K562 (cell line): ENCODE measurements around the gene CNTD1. TPM values are rescaled to one million over a fixed set of nuclear protein-coding genes. Genes with fewer than 3 reads are reported as not detected.

ENCODE experiments used
- ATAC-seq: fragments of 200-7000 bp; cut with Tn5 transposase; 3 replicates; pipeline ENCODE4 v1.9.1; 2020; ENCODE audit warnings: moderate library complexity
- BruUV-seq: library from RNA; stranded (reverse); fragments of 400-500 nt; replicated peaks from 2 replicates; lab custom pipeline; 2021; lab: Mats Ljungman, UMichigan
- CTCF ChIA-PET: fragments of 300-600 bp; formaldehyde crosslinking; extraction: SDS; loops from one replicate; lab custom pipeline; 2021; ENCODE audit warnings: low intra/inter-chr PET ratio; lab: Yijun Ruan, JAX
- POLR2A ChIA-PET: fragments of 300-600, 350-650 bp; sonication (Branson Sonifier 250); formaldehyde crosslinking; extraction: SDS; loops from one replicate; lab custom pipeline; 2021; ENCODE audit warnings: antibody characterized with exemption, inconsistent platforms; lab: Yijun Ruan, JAX
- DNase-seq, 4 experiments: peaks; one replicate each; pipeline versions ENCODE4 v3.0.0 to v3.0.0-alpha.2; 2011 to 2018; ENCODE audit warnings: low spot score in 3 of 4, mixed read lengths in 3 of 4; ENCODE audit errors: extremely low read depth in 1 of 4
- FAIRE-seq: peaks from 2 replicates; lab custom pipeline; 2011; peaks lifted over from hg19 to GRCh38; lab: Jason Lieb, UNC
- H2AFZ ChIP-seq: 2 replicates; pipeline ENCODE4 v1.6.0; 2011; ENCODE audit warnings: low read depth, low read length, control low read depth, inconsistent platforms
- H3K27ac ChIP-seq: fragments of 200-600 bp; 3 replicates; pipeline ENCODE4 v1.8.0; 2011; ENCODE audit warnings: low read depth, mild to moderate bottlenecking, control low read depth, inconsistent platforms, low read length, moderate library complexity, mixed read lengths; ENCODE audit errors: extremely low read depth
- H3K27me3 ChIP-seq, 2 experiments: fragments of 300-600 bp in 1 of 2; 2 replicates in 1 of 2; 3 replicates in 1 of 2; pipeline versions ENCODE4 v1.6.0 to v1.8.0; 2011; ENCODE audit warnings: inconsistent platforms in 2 of 2, low read length in 2 of 2, mild to moderate bottlenecking in 1 of 2, mixed read lengths in 1 of 2, moderate library complexity in 1 of 2; ENCODE audit not compliant: control insufficient read depth in 2 of 2, insufficient read depth in 2 of 2
- H3K36me3 ChIP-seq: fragments of 300-600 bp; 3 replicates; pipeline ENCODE4 v1.8.0; 2011; ENCODE audit warnings: mild to moderate bottlenecking, low read length, inconsistent platforms; ENCODE audit not compliant: control insufficient read depth, insufficient read depth
- H3K4me1 ChIP-seq, 2 experiments: fragments of 200-600 bp in 1 of 2; replicated peaks in 1 of 2; 2 replicates in 1 of 2; 3 replicates in 1 of 2; pipeline versions ENCODE4 v1.5.1 to v1.8.0; 2011; ENCODE audit warnings: inconsistent platforms in 2 of 2, low read length in 2 of 2, mild to moderate bottlenecking in 1 of 2, mixed read lengths in 1 of 2, moderate library complexity in 1 of 2; ENCODE audit not compliant: control insufficient read depth in 2 of 2, insufficient read depth in 2 of 2
- H3K4me2 ChIP-seq: 2 replicates; pipeline ENCODE4 v1.6.1; 2011; ENCODE audit warnings: low read length, control low read depth, inconsistent platforms, mixed read lengths; ENCODE audit not compliant: insufficient read depth
- H3K4me3 ChIP-seq: fragments of 200-600 bp; sonication (generic), shearing (Covaris generic); 2 replicates; pipeline ENCODE4 v1.5.1; 2016; ENCODE audit warnings: control low read depth, inconsistent platforms
- H3K79me2 ChIP-seq: fragments of 200-600 bp; 3 replicates; pipeline ENCODE4 v1.8.0; 2011; ENCODE audit warnings: low read length, inconsistent platforms; ENCODE audit not compliant: control insufficient read depth, insufficient read depth
- H3K9ac ChIP-seq, 2 experiments: 2 replicates each; pipeline versions ENCODE4 v1.6.0 to v1.6.1; 2011; ENCODE audit warnings: low read depth in 2 of 2, low read length in 2 of 2, control low read depth in 1 of 2, inconsistent platforms in 1 of 2, mild to moderate bottlenecking in 1 of 2, mixed read lengths in 1 of 2; ENCODE audit not compliant: insufficient read depth in 1 of 2
- H3K9me1 ChIP-seq: one replicate; pipeline ENCODE4 v1.6.0; 2011; ENCODE audit warnings: inconsistent platforms, mild to moderate bottlenecking, low read length, moderate library complexity; ENCODE audit not compliant: control insufficient read depth, insufficient read depth
- H3K9me3 ChIP-seq: replicated peaks from 2 replicates; pipeline ENCODE4 v1.5.1; 2011; ENCODE audit warnings: low read depth, low read length, inconsistent platforms; ENCODE audit not compliant: control insufficient read depth, insufficient read depth
- H4K20me1 ChIP-seq: replicated peaks from 2 replicates; pipeline ENCODE4 v1.6.1; 2011; ENCODE audit warnings: low read length, inconsistent platforms, mixed read lengths; ENCODE audit not compliant: control insufficient read depth, insufficient read depth
- BRF1 ChIP-seq: IDR thresholded peaks from 3 replicates; pipeline ENCODE4 v1.6.1; 2011; ENCODE audit warnings: borderline replicate concordance, mild to moderate bottlenecking; ENCODE audit not compliant: insufficient read length; ENCODE audit errors: extremely low read depth
- CEBPG ChIP-seq, 3 experiments: fragments of 200-800 bp in 1 of 3; sonication (Bioruptor generic) in 1 of 3; sonication (generic) in 1 of 3; formaldehyde crosslinking in 1 of 3; IDR thresholded peaks in 2 of 3; conservative IDR thresholded peaks in 1 of 3; 2 replicates each; pipeline versions ENCODE4 v1.6.1 to v1.8.0; 2016 to 2022; ENCODE audit warnings: missing compliant biosample characterization in 2 of 3, missing genetic modification characterization in 2 of 3, mild to moderate bottlenecking in 1 of 3, missing genetic modification reagents in 1 of 3
- FOXM1 ChIP-seq, 2 experiments: fragments of 450-650 bp in 1 of 2; sonication (generic) in 1 of 2; formaldehyde crosslinking in 1 of 2; IDR thresholded peaks; 2 replicates each; pipeline versions ENCODE4 v1.6.1 to v1.9.0; 2017 to 2022; ENCODE audit warnings: low read depth in 2 of 2, mild to moderate bottlenecking in 2 of 2, missing genetic modification reagents in 1 of 2, moderate library complexity in 1 of 2
- MEF2D ChIP-seq: conservative IDR thresholded peaks from 2 replicates; pipeline ENCODE4 v1.6.1; 2016; ENCODE audit warnings: low read depth, missing genetic modification characterization, missing compliant biosample characterization
- POLR2A ChIP-seq: fragments of 450-650 bp; conservative IDR thresholded peaks from 2 replicates; pipeline ENCODE4 v1.6.1; 2016
- WGBS: fragments of 100-300 bp; shearing (Covaris generic); methylation state at CpG from one replicate; pipeline ENCODE4 v1.1.6; 2016; ENCODE audit warnings: low coverage, mixed read lengths; ENCODE audit not compliant: insufficient coverage; ENCODE audit errors: missing lambda C conversion rate; 5-methylcytosine and 5-hydroxymethylcytosine counted together
- in situ Hi-C: fragments of 300-500 bp; cut with MboI; formaldehyde crosslinking; loops from 4 replicates; pipeline ENCODE4 v1.15.0; 2018; ENCODE audit warnings: inconsistent platforms, mixed read lengths
- intact Hi-C: fragments of 100-400 bp; cut with micrococcal nuclease; formaldehyde crosslinking; loops from 2 replicates; pipeline ENCODE4 v1.14.2; 2022
- polyA plus RNA-seq, 8 experiments: library from polyadenylated mRNA; depleted of rRNA in 4 of 8; stranded (reverse) in 5 of 8; unstranded in 3 of 8; fragments of >200 nt; fragmentation: Nextera tagmentation in 2 of 8; fragmentation: Illumina TruSeq in 1 of 8; extraction: Ambion mirVana in 2 of 8; extraction: Trizol in 1 of 8; gene quantifications; 2 replicates each; pipeline versions ENCODE4 v1.2.1 to v1.2.3, GENCODE V29; 2011 to 2014; ENCODE audit warnings: inconsistent platforms in 1 of 8, missing spikeins in 1 of 8
- total RNA-seq, 7 experiments: library from RNA; depleted of rRNA in 6 of 7; stranded (reverse); fragments of >200 nt in 6 of 7; fragmentation: Illumina TruSeq in 2 of 7; extraction: Trizol in 2 of 7; gene quantifications; 2 replicates each; pipeline versions ENCODE4 v1.2.1 to v1.2.3, GENCODE V29; 2011 to 2021; ENCODE audit warnings: low replicate concordance in 1 of 7
- TF ChIP-seq, protein P1 (sequence below): fragments of 200-600 bp; sonication (generic); IDR thresholded peaks from one replicate; pipeline ENCODE4 v1.6.1; 2012; ENCODE audit warnings: mild to moderate bottlenecking, low read depth, low read length, inconsistent platforms

The CNTD1 gene
- total and polyA plus RNA-seq, 9 of the 15 experiments (the other 6 are each of a cell fraction or from before 2014, with no cell fraction given): 0.12 to 0.86 (median 0.41) TPM; not detected in 1

DNA sequence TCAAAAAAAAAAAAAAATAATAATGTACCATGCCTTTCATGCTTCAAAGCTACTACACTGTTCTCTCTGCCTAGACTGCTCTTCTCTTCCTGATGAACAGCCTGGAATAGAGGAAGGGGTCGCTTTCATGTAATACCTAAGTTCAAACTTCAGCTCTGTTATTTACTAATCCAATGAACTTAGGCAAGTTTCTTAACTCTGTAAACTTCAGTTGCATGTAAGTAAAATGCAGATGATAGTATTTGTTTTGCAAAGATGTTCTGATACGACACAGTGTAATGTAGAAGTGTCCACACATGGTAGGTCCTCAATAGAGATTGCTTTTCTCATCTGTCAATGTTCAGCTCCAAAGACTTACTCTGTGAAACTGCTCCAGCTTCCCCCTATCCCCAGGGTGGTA is 6.7 kb upstream of the CNTD1 start:
- Histone ChIP-seq H3K79me2 (0 out of 3 replicates have a peak, but pooled peaks cover 2% of the 10 kb centered on the region), H3K9me1 (no peaks in the 10 kb centered on the region), H4K20me1 (no peaks in the 10 kb centered on the region), H3K36me3 (peaks cover 62% of the 10 kb centered on the region), H3K4me1 (peaks cover 4 to 30% of the 10 kb centered on the region in 2 experiments; a peak in 3 of 5 replicates), H3K9me3 (no peaks in the 10 kb centered on the region), H3K4me3 (no peak overlapping the region), H3K9ac (no peak overlapping the region), H3K27ac (no peak overlapping the region), H3K27me3 (no peaks in the 10 kb centered on the region), H3K4me2 (no peak overlapping the region), H2AFZ (no peak overlapping the region)
- FAIRE-seq: peak; percentile 26
- no peak for ATAC-seq
- TF ChIP-seq POLR2A (0 out of 2 replicates have a peak, but pooled peaks have one; percentile 7), CEBPG (CRISPR knock-in tag; IDR thresholded peaks at IDR 0.05) (no peak), CEBPG (tag; conservative IDR thresholded peaks at IDR 0.05 in 1 of 2, IDR thresholded peaks at IDR 0.05 in 1 of 2) (no peak), BRF1 (no peak), MEF2D (no peak), FOXM1 (IDR thresholded peaks at IDR 0.05; ENCODE audit: low read depth) (no peak), FOXM1 (CRISPR knock-in tag; IDR thresholded peaks at IDR 0.05; ENCODE audit: low read depth) (no peak)
- TF ChIP-seq, protein P1, sequence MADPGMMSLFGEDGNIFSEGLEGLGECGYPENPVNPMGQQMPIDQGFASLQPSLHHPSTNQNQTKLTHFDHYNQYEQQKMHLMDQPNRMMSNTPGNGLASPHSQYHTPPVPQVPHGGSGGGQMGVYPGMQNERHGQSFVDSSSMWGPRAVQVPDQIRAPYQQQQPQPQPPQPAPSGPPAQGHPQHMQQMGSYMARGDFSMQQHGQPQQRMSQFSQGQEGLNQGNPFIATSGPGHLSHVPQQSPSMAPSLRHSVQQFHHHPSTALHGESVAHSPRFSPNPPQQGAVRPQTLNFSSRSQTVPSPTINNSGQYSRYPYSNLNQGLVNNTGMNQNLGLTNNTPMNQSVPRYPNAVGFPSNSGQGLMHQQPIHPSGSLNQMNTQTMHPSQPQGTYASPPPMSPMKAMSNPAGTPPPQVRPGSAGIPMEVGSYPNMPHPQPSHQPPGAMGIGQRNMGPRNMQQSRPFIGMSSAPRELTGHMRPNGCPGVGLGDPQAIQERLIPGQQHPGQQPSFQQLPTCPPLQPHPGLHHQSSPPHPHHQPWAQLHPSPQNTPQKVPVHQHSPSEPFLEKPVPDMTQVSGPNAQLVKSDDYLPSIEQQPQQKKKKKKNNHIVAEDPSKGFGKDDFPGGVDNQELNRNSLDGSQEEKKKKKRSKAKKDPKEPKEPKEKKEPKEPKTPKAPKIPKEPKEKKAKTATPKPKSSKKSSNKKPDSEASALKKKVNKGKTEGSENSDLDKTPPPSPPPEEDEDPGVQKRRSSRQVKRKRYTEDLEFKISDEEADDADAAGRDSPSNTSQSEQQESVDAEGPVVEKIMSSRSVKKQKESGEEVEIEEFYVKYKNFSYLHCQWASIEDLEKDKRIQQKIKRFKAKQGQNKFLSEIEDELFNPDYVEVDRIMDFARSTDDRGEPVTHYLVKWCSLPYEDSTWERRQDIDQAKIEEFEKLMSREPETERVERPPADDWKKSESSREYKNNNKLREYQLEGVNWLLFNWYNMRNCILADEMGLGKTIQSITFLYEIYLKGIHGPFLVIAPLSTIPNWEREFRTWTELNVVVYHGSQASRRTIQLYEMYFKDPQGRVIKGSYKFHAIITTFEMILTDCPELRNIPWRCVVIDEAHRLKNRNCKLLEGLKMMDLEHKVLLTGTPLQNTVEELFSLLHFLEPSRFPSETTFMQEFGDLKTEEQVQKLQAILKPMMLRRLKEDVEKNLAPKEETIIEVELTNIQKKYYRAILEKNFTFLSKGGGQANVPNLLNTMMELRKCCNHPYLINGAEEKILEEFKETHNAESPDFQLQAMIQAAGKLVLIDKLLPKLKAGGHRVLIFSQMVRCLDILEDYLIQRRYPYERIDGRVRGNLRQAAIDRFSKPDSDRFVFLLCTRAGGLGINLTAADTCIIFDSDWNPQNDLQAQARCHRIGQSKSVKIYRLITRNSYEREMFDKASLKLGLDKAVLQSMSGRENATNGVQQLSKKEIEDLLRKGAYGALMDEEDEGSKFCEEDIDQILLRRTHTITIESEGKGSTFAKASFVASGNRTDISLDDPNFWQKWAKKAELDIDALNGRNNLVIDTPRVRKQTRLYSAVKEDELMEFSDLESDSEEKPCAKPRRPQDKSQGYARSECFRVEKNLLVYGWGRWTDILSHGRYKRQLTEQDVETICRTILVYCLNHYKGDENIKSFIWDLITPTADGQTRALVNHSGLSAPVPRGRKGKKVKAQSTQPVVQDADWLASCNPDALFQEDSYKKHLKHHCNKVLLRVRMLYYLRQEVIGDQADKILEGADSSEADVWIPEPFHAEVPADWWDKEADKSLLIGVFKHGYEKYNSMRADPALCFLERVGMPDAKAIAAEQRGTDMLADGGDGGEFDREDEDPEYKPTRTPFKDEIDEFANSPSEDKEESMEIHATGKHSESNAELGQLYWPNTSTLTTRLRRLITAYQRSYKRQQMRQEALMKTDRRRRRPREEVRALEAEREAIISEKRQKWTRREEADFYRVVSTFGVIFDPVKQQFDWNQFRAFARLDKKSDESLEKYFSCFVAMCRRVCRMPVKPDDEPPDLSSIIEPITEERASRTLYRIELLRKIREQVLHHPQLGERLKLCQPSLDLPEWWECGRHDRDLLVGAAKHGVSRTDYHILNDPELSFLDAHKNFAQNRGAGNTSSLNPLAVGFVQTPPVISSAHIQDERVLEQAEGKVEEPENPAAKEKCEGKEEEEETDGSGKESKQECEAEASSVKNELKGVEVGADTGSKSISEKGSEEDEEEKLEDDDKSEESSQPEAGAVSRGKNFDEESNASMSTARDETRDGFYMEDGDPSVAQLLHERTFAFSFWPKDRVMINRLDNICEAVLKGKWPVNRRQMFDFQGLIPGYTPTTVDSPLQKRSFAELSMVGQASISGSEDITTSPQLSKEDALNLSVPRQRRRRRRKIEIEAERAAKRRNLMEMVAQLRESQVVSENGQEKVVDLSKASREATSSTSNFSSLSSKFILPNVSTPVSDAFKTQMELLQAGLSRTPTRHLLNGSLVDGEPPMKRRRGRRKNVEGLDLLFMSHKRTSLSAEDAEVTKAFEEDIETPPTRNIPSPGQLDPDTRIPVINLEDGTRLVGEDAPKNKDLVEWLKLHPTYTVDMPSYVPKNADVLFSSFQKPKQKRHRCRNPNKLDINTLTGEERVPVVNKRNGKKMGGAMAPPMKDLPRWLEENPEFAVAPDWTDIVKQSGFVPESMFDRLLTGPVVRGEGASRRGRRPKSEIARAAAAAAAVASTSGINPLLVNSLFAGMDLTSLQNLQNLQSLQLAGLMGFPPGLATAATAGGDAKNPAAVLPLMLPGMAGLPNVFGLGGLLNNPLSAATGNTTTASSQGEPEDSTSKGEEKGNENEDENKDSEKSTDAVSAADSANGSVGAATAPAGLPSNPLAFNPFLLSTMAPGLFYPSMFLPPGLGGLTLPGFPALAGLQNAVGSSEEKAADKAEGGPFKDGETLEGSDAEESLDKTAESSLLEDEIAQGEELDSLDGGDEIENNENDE: no peak
- intact Hi-C loops: no loop called here
- no TSS peak for BruUV-seq
- ChIA-PET CTCF (no interaction called here), POLR2A (interaction anchor here (0.9 to 1.3 kb wide), 2 partner anchors 12 to 20 kb away, joined by 3 to 4 read pairs; partner anchors contain the start of gene WNK4)
- 86% methylated on average over 2 of the region's 2 CpGs for WGBS
- no peak for DNase-seq
- in situ Hi-C loops: no loop called here
